GM23248 (cell line): Measurements from ENCODE around the gene MVB12B.

Experiments used
- EZH2 ChIP-seq: fragments of 200-600 bp; sonication (generic); IDR thresholded peaks from 2 replicates; pipeline ENCODE4 v1.6.1; 2018; ENCODE audit warnings: antibody characterized with exemption, mild to moderate bottlenecking; ENCODE audit not compliant: insufficient read depth, poor library complexity, severe bottlenecking
- EZH2phosphoT487 ChIP-seq: fragments of 200-600 bp; sonication (generic); IDR thresholded peaks from 2 replicates; pipeline ENCODE4 v1.6.1; 2018; ENCODE audit warnings: antibody characterized with exemption, moderate library complexity, mild to moderate bottlenecking, low read depth; ENCODE audit not compliant: insufficient read depth

GRCh38 chr9:126380447-126380846 lies 53.8 kb downstream of the MVB12B start:
- TF ChIP-seq EZH2 (no peak), EZH2phosphoT487 (no peak)
